Karpas-422 (cell line): Measurements from ENCODE around the gene HIPK2. TPM values are rescaled to one million over a fixed set of nuclear protein-coding genes. Genes with fewer than 3 reads are reported as not detected.

Source experiments
- DNase-seq: peaks from one replicate; pipeline ENCODE4 v3.0.0-alpha.2; 2015
- H2AFZ ChIP-seq: fragments of 200-600 bp; sonication (generic); 2 replicates; pipeline ENCODE4 v1.6.1; 2014; ENCODE audit warnings: antibody characterized with exemption, low read length, mixed read lengths
- H3K27ac ChIP-seq: fragments of 200-600 bp; sonication (generic); 2 replicates; pipeline ENCODE4 v1.5.1; 2014; ENCODE audit warnings: mild to moderate bottlenecking, low read length, moderate library complexity
- H3K27me3 ChIP-seq: fragments of 200-600 bp; sonication (generic); 2 replicates; pipeline ENCODE4 v1.6.1; 2014; ENCODE audit warnings: low read length, mixed read lengths
- H3K36me3 ChIP-seq: fragments of 200-600 bp; sonication (generic); 2 replicates; pipeline ENCODE4 v1.6.1; 2014; ENCODE audit warnings: low read length, mixed read lengths; ENCODE audit not compliant: insufficient read depth
- H3K4me1 ChIP-seq: fragments of 200-600 bp; sonication (generic); 2 replicates; pipeline ENCODE4 v1.6.1; 2014; ENCODE audit warnings: mild to moderate bottlenecking, low read length, mixed read lengths
- H3K4me2 ChIP-seq: fragments of 200-600 bp; sonication (generic); 2 replicates; pipeline ENCODE4 v1.6.1; 2014; ENCODE audit warnings: low read length, low read depth, mild to moderate bottlenecking; ENCODE audit not compliant: poor library complexity, severe bottlenecking
- H3K4me3 ChIP-seq: fragments of 200-600 bp; sonication (generic); 2 replicates; pipeline ENCODE4 v1.5.1; 2014; ENCODE audit warnings: mild to moderate bottlenecking, antibody characterized with exemption, low read length, mixed read lengths
- H3K79me2 ChIP-seq: fragments of 200-600 bp; sonication (generic); 2 replicates; pipeline ENCODE4 v1.6.1; 2014; ENCODE audit warnings: mild to moderate bottlenecking, low read length, mixed read lengths
- H3K9ac ChIP-seq: fragments of 200-600 bp; sonication (generic); 2 replicates; pipeline ENCODE4 v1.6.0; 2014; ENCODE audit warnings: low read length
- H3K9me2 ChIP-seq: fragments of 200-600 bp; sonication (generic), shearing (Covaris generic); replicated peaks from 2 replicates; pipeline ENCODE4 v1.6.0; 2014; ENCODE audit warnings: mild to moderate bottlenecking, low read length, moderate library complexity; ENCODE audit not compliant: insufficient read depth
- H3K9me3 ChIP-seq: fragments of 300-700, 200-600 bp; sonication (generic); 2 replicates; pipeline ENCODE4 v1.6.1; 2014; ENCODE audit warnings: low read length, mixed read lengths
- H4K20me1 ChIP-seq: fragments of 200-600 bp; sonication (generic); 2 replicates; pipeline ENCODE4 v1.6.1; 2014; ENCODE audit warnings: mild to moderate bottlenecking, antibody characterized with exemption, low read length, low read depth; ENCODE audit not compliant: insufficient read depth
- total RNA-seq: library from RNA; depleted of rRNA; stranded (reverse); fragments of >200 nt; shearing (Covaris generic); gene quantifications from 2 replicates; pipeline ENCODE4 v1.2.3, GENCODE V29; 2014; ENCODE audit warnings: low replicate concordance

Gene HIPK2
- total RNA-seq, 1 experiment from 2014 or later = not detected

DNA sequence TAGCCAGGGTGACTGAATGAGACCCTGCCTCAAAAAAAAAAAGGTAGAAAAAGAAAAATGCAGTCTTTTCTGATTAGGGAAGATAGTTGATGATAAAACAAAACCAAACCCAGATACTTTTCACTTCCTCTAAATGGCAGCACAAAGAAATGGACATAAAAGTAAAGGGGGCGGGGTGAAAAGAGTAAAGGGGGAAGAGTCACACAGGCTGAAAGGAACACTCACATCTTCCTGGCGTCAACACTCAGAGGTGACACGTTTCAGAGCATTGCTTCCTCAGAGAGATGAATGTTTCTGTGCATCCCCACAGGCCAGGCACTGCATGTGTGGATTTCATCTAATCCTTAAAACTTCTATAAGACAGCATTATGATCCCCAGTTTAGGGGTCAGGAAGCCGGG lies 81.2 kb downstream of the HIPK2 start:
- H3K9me2 ChIP-seq = no peaks in the 10 kb centered on the region
- H4K20me1 ChIP-seq = no peaks in the 10 kb centered on the region
- H3K4me2 ChIP-seq = no peak overlapping the region
- no peaks in the 10 kb centered on the region for H3K27me3 ChIP-seq
- no peak overlapping the region for H3K27ac ChIP-seq
- no peaks in the 10 kb centered on the region for H3K4me1 ChIP-seq
- H2AFZ ChIP-seq = no peak overlapping the region
- H3K79me2 ChIP-seq = no peaks in the 10 kb centered on the region
- no peaks in the 10 kb centered on the region for H3K9me3 ChIP-seq
- DNase-seq = no peak
- no peak overlapping the region for H3K9ac ChIP-seq
- H3K36me3 ChIP-seq = no peaks in the 10 kb centered on the region
- no peak overlapping the region for H3K4me3 ChIP-seq

DNA sequence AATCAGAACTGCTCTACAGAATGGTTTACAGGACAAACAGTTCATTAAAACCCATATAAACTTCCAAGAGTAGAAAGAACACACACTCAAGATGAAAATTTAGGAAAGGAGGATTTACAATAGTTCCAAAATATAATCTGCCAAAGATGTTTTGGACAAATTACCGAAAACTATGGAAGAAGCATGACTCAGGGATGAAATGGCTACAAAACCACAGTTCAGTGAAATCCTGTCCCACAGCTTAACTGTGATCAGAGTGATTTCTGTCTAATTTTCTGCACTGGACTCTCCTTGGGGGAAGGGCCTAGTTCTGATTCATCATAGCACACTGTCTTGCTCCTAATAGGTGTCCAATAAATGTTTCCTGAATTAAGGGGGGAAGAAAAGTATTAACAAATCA lies 82.2 kb downstream of the HIPK2 start:
- Histone ChIP-seq H3K27ac (no peak overlapping the region), H3K27me3 (no peaks in the 10 kb centered on the region), H3K4me3 (no peak overlapping the region), H3K4me1 (no peaks in the 10 kb centered on the region), H3K9me3 (no peaks in the 10 kb centered on the region), H2AFZ (no peak overlapping the region), H3K4me2 (no peak overlapping the region), H4K20me1 (no peaks in the 10 kb centered on the region), H3K9ac (no peak overlapping the region), H3K36me3 (no peaks in the 10 kb centered on the region), H3K79me2 (no peaks in the 10 kb centered on the region), H3K9me2 (no peaks in the 10 kb centered on the region)
- DNase-seq = no peak

DNA sequence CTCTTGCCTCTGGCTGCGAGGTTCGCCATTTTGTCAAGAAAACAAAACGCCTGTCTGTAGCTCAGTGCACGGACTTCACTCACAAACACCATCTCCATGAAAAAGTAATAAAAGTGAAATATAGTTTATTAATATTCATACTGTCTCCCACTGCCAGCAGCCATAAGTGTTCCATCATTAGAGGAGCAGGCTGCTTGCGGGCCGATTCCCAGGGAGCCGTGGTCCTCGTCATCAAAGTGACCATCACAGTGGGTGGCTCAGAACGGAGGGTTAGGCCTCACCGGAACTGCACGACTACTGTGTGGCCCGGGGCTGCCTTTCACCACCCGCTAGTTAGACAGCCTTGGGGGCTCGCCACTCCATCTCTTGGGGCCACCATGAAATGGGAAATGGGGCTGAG lies 82.7 kb downstream of the HIPK2 start:
- H3K4me3 ChIP-seq = no peak overlapping the region
- no peak overlapping the region for H3K9ac ChIP-seq
- H2AFZ ChIP-seq = no peak overlapping the region
- H3K27ac ChIP-seq = no peak overlapping the region
- no peaks in the 10 kb centered on the region for H3K9me2 ChIP-seq
- no peak for DNase-seq
- H3K27me3 ChIP-seq = no peaks in the 10 kb centered on the region
- no peaks in the 10 kb centered on the region for H3K4me1 ChIP-seq
- H3K79me2 ChIP-seq = no peaks in the 10 kb centered on the region
- H3K4me2 ChIP-seq = no peak overlapping the region
- H4K20me1 ChIP-seq = no peaks in the 10 kb centered on the region
- no peaks in the 10 kb centered on the region for H3K9me3 ChIP-seq
- no peaks in the 10 kb centered on the region for H3K36me3 ChIP-seq

DNA sequence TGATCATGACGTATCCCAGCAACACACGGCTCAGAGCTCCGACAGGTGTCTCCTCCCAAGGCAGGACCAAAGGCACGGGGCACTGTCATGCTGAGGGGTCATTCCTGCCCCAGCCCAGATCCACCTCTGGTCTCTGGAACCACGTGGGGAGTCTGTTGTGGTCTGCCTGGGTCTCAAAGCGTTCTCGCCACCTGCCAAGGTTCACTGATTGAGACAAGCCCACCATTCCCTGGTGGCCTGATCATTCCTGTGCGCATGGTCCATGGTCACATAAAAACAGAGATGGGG lies 83.5 kb downstream of the HIPK2 start:
- Histone ChIP-seq H4K20me1 (no peaks in the 10 kb centered on the region), H3K9me2 (no peaks in the 10 kb centered on the region), H3K79me2 (no peaks in the 10 kb centered on the region), H3K27me3 (no peaks in the 10 kb centered on the region), H2AFZ (no peak overlapping the region), H3K27ac (no peak overlapping the region), H3K4me2 (no peak overlapping the region), H3K36me3 (no peaks in the 10 kb centered on the region), H3K9ac (no peak overlapping the region), H3K9me3 (no peaks in the 10 kb centered on the region), H3K4me1 (no peaks in the 10 kb centered on the region), H3K4me3 (no peak overlapping the region)
- DNase-seq = no peak

DNA sequence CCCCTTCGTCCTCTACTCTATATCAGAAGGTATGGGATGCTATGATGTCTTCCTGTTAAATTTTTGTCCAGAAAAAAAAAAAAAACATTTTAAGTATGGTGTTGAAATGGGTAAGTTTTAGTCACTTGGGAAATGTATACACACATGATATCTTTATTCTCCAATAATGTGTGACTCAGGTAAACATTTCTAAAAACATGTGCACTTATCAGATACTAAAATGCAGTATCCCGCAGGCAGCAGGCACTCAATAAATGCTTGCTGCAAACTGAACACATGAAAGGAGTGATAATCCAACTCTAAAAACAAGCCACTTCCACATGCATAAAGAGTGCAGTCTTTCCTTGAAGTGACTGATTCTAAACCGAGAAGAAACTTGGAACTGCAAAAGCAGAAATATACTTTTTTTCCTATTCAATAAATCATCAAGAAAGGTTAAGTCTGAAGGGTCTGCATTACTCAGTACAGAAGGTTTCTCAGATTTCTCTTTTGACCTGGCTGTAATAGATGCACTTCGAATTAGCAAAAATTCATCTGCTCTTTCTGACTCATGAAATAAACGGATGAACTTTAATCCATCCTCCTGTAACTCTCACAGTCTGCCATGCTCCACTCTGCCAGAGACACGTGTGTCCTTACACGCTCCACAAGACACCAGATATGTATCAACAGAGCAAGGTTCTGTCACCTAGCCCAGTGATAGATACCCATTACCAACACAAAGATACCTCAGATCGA lies 84.0 kb downstream of the HIPK2 start:
- H3K4me2 ChIP-seq = no peak overlapping the region

DNA sequence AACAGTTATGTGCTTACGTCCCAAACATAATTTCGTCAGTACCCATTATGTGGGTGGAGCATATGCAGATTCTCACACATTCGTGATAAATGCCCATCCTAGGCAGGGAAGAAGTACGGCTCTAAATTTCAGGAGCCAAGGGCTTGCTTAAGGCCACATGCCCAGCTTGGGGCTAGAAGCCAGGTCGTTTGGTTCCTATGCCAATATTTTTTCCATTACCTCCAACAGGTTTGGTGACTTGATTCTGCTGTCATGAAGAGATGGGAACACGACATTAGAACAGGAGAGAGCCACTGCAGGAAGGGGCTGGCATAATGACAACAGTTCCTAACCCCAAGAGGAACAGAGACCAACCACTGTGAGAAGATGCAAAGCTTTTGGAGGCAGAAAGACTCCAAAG lies 85.1 kb downstream of the HIPK2 start:
- no peaks in the 10 kb centered on the region for H3K9me3 ChIP-seq
- H3K36me3 ChIP-seq = no peaks in the 10 kb centered on the region
- DNase-seq = no peak
- no peak overlapping the region for H2AFZ ChIP-seq
- no peaks in the 10 kb centered on the region for H4K20me1 ChIP-seq
- H3K4me1 ChIP-seq = no peaks in the 10 kb centered on the region
- H3K9ac ChIP-seq = no peak overlapping the region
- no peaks in the 10 kb centered on the region for H3K27me3 ChIP-seq
- H3K79me2 ChIP-seq = no peaks in the 10 kb centered on the region
- no peak overlapping the region for H3K4me3 ChIP-seq
- H3K27ac ChIP-seq = no peak overlapping the region
- H3K9me2 ChIP-seq = no peaks in the 10 kb centered on the region
- H3K4me2 ChIP-seq = no peak overlapping the region

More for the DNA sequence above, 84.0 kb downstream of the HIPK2 start:
- H4K20me1 ChIP-seq = no peaks in the 10 kb centered on the region
- H3K9ac ChIP-seq = no peak overlapping the region
- no peaks in the 10 kb centered on the region for H3K9me3 ChIP-seq
- no peak overlapping the region for H3K4me3 ChIP-seq
- H3K36me3 ChIP-seq = no peaks in the 10 kb centered on the region
- no peak overlapping the region for H2AFZ ChIP-seq
- no peaks in the 10 kb centered on the region for H3K79me2 ChIP-seq
- H3K4me1 ChIP-seq = no peaks in the 10 kb centered on the region
- no peak overlapping the region for H3K27ac ChIP-seq
- no peak for DNase-seq
- H3K27me3 ChIP-seq = no peaks in the 10 kb centered on the region
- no peaks in the 10 kb centered on the region for H3K9me2 ChIP-seq

DNA sequence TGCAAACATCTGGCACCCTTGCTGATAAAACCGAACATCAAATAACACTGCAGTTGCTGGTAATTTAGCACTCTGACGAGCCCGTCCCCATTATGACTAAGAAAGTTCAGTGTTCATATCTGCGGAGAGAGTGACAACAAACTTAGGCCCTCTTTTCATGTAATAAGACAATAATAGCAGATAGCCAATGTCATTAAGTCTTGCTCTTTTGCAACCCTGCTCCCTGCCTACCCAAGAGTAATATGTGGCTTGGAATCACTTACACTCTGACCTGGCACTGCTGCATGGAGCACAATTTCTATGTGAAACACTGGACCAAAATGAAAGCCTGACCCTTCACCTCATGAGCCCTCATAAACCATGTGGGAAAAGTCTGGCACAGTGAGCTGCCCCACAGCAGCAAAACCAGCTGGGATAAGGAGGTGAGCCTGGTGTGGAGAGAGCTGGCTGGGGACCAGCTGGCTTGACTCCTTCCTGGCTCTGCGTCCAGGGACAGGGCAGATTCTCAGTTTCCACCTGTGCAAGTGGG lies 86.5 kb downstream of the HIPK2 start:
- DNase-seq = no peak
- Histone ChIP-seq H3K27me3 (peaks cover 4% of the 10 kb centered on the region; the same call in 1 of the 2 replicates), H3K27ac (no peak overlapping the region), H3K4me1 (no peaks in the 10 kb centered on the region), H3K9ac (no peak overlapping the region), H2AFZ (no peak overlapping the region), H3K36me3 (no peaks in the 10 kb centered on the region), H3K9me3 (no peaks in the 10 kb centered on the region), H3K9me2 (no peaks in the 10 kb centered on the region), H3K4me2 (no peak overlapping the region), H3K4me3 (no peak overlapping the region), H3K79me2 (no peaks in the 10 kb centered on the region), H4K20me1 (no peaks in the 10 kb centered on the region)

DNA sequence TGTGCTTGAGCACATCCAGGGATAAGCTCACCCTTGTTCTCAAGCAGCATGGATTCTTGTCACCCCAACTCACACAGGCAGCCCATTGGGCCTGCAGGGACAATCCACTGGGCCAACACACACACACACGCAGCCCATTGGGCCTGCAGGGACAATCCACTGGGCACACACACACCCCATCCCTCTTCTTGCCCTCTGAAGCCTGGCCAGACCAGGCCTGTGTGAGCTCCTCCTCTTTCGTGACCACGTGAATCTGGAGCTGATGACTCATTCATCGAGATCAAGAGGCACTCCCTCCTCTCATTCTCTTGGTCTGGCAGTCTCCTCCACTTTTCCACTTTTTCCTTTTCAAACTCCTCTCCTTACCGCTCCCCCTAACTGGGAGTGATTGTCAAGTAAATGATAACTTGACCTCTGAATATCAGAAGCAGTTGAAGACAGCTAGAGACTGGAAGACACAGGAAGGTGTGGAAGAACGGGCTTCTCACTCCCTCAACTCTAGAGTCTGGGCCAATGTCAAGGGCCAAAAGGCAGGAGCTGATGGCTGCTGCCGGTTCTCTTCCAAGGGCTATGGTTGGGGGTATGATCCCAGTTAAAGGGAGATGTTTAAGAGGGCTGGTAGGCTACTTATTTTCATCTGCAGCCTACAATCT lies 89.7 kb downstream of the HIPK2 start:
- H3K4me2 ChIP-seq = no peak overlapping the region
- DNase-seq = no peak
- no peak overlapping the region for H3K9ac ChIP-seq
- no peaks in the 10 kb centered on the region for H4K20me1 ChIP-seq
- no peaks in the 10 kb centered on the region for H3K79me2 ChIP-seq
- H3K4me1 ChIP-seq = no peaks in the 10 kb centered on the region
- H3K4me3 ChIP-seq = no peak overlapping the region
- H3K9me2 ChIP-seq = 0 out of 2 replicates have a peak, but pooled peaks cover 2% of the 10 kb centered on the region
- H3K27ac ChIP-seq = no peak overlapping the region
- H3K27me3 ChIP-seq = peaks cover 6% of the 10 kb centered on the region; the same call in 1 of the 2 replicates
- no peak overlapping the region for H2AFZ ChIP-seq
- no peaks in the 10 kb centered on the region for H3K9me3 ChIP-seq
- H3K36me3 ChIP-seq = no peaks in the 10 kb centered on the region
